KG1 (cell line): ENCODE data around the gene MPP7.
"Not testable (repeated sequence)": the region's sequence is repeated elsewhere in the genome, so short reads cannot be mapped to it uniquely, and the experiment has no call there.

ENCODE experiments used
- DNase-seq: peaks from one replicate; lab custom pipeline; 2025; lab: John Stamatoyannopoulos, UW

The MPP7 gene

DNA sequence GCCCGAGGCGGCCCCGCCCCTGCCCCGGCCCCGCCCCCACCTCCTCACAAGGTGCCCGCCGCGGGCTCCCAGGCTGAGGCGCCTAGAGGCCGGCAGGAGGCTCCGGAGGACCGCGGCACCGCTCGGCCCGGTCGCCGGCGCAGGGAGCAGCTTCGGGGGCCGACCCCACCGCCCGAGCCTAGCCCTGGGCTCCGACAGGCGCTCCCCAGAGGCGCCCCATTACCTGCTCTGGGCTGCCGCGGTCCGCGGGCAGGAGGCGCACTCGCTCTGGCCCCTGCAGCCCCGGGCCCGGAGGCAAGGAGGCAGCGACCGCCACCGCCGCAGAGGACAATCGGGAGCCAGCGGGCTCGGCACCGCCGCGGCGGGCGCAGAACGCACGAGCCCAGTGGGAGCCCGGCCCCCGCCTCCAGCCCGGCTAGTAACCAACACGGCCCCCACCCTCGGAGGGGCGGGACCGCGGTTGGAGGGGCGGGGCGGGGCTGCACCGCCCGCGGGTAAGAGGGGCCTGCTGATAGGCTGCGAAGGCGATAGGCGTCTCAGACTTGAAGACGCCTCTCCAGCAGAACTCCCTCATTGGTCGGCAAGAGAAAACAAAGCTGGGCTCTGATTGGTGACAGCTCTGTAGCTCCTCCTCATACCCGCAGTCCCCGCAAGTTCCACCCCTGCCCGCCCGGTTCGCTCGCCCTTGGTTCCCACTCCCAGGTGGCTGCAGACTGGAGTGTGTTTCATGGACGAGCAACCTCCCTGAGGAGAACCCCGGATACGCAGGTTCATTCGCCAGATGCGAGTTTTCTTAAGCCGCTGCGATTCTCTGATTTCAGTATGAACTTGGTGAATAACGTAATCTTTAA lies at the start of gene MPP7:
Gene MPP7, minus strand, starts transcription at position 427 of the 851 bp plus-strand sequence. CDS start 64,460 bp downstream, outside the sequence.
- peak; percentile 22 for DNase-seq

DNA sequence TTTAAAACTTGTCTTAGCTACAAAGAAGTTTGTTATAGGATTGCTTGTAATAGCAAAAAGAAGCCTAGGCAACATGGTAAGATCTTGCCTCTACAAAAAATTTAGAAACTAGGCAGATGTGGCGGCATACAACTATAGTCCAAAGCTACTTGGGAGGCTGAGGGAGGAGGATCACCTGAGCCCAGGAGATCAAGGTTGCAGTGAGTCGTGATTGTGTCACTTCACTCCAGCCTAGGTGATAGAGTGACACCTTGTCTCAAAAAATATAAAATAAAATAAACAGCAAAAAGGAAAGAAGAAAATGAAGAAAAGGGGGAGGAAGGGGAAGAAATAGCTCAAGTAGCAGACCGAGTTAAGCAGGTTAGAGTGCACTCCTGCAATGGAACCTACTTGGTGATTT lies 47.0 kb upstream of the MPP7 start:
- DNase-seq, result no peak

DNA sequence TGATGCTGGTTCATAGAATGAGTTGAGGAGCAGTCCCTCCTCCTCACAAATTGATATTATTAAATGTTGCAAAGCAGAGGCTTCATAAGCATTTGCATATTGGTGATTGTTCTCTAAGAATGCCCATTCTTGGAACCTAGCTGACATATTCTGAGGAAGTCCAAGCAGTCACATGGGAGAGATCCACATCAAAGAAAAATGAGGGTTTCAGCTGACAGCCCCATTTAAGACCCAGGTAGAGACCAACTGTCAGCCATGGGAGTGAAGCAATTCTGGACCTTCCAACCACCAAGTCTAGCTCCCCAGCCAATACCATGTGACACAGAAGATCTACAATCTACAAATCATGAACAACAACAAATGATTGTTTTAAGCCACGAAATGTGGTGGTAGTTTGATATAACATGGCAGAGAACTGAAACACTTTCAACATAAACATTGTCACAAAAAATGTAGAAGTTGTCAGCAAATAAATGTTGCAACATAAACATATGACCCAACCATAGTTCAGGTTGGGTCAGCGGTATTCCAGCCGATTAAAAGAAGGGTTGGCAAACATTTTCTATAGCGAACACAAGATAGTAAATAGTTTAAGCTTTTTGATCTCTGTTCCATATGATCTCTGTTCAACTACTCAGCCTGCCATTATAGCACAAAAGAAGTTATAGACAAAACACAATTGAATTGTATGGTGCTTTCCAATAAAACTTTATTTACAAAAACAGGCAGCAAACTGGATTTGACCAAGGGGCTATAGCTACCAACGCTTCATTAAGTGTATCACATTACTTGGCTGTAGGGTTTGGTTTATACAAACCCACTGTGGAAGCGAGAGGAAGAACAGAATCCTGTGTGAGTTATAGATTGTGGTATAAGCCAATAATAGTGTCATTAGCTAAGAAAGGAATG lies 41.4 kb upstream of the MPP7 start:
- no peak for DNase-seq

DNA sequence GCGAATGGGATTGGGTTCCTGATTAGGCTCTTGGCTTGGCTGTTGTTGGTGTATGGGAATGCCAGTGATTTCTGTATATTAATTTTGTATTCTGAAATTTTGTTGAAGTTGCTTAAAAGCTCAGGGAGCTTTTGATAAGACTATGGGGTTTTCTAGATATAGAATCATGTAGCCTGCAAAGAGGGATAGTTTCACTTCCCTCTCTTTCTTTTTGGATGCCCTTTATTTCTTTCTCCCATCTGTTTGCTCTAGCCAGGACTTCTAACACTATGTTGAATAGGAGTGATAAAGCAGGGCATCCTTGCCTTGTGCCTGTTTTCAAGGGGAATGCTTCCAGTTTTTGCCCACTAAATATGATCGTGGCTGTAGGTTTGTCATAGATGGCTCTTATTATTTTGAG lies 40.4 kb upstream of the MPP7 start:
- DNase-seq, result no peak

DNA sequence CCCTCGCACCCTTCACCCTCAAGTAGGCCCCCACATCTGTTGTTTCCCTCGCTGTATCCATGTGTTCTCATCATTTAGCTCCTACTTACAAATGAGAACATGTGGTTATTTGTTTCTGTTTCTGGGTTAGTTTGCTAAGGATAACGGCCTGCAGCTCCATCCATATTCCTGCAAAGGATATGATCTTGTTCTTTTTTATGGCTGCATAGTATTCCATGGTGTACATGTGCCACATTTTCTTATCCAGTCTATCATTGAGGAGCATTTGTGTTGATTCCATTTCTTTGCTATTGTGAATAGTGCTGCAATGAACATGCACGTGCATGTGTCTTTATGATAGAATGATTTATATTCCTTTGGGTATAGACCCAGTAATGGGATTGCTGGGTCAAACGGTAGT lies 38.8 kb upstream of the MPP7 start:
- DNase-seq, result not testable (repeated sequence)

DNA sequence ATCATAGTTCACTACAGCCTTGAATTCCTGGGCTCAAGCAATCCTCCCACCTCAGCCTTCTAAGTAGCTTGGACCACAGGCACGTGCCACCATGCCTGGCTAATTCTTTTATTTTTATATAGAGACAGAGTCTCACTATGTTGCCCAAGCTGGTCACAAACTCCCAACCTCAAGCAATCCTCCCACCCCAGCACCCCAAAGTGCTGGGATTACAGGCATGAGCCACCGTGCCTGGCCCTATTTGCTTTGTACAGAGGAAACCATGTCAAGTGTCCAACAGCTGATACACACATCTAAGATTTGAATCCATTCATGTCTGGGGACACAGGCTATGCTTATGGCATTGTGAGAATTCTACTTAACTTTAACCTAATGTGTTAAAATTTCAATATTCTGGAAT lies 29.9 kb upstream of the MPP7 start:
- DNase-seq, result no peak

DNA sequence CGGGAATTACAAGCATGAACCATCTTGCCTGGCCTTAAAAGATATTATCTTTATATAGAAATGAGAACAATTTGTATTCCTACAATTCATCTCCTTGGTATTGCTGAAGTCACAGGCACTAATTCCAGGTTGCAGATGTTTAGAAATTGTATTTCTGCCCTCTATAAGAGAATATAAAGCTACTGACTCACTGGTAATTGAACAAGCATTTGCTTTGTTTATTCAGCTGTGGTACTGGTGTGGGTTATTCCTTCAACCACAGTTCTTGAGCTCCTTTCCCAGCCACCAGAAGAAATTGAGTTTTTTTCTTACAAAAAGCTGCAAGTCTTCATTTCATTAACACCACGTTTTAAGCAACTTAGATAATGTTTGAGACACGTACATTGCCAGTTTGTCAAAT lies 29.0 kb upstream of the MPP7 start:
- no peak for DNase-seq

DNA sequence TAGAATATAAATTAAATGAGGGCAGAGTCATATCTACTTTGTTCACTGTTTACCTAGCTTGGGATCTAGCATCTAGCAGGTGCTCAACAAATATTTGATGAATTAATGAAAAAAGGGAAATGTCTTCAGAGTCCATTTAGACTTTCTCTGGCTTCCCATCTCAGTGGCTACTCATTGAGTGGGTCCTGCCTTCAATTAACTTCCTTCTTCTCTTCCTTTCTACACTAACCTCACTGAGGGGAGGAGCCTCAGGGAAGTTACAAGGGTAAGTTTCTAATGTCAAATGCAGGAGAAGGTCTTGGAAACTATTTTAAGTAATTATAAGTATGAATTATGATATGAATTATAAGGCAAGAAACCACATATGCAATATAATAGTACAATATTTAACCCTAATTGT lies 28.2 kb upstream of the MPP7 start:
- no peak for DNase-seq

DNA sequence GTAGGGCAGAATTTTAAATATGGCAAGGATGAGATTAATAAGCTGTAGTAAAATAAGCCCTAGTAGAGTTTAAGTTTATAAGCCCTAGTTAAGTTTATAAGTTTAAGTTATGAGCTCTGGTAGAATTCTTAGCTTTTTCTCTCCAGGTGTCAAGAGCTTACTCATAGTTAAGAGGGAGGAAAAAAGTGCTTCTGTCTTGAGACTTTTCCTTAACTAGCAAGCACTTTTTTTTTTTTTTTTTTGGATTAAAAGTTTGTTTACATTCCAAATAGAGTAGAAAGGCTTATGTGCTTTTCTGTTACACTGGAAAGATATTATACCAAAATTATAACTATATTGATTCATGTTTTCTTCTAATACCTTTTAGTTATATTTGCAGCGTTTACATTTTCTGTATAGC lies 25.5 kb upstream of the MPP7 start:
- DNase-seq, result no peak

DNA sequence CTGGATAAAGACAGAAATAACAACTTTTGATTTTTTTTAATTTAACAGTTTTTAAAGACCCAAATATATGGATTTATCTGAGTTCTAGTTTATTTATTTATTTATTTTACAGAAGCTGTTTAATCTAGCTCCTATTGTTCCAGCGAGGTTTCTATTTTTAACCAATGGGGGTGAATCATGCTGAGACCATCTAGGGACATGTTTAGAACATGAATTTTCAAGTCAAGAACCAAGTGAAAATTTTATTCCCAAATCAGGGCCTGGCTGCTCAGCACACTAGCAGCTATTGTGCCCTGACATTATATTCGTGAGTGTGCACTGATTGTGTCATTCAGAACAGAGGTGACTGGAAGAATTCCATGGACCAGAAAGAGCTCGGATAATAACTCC lies 24.6 kb upstream of the MPP7 start:
- DNase-seq, result no peak

DNA sequence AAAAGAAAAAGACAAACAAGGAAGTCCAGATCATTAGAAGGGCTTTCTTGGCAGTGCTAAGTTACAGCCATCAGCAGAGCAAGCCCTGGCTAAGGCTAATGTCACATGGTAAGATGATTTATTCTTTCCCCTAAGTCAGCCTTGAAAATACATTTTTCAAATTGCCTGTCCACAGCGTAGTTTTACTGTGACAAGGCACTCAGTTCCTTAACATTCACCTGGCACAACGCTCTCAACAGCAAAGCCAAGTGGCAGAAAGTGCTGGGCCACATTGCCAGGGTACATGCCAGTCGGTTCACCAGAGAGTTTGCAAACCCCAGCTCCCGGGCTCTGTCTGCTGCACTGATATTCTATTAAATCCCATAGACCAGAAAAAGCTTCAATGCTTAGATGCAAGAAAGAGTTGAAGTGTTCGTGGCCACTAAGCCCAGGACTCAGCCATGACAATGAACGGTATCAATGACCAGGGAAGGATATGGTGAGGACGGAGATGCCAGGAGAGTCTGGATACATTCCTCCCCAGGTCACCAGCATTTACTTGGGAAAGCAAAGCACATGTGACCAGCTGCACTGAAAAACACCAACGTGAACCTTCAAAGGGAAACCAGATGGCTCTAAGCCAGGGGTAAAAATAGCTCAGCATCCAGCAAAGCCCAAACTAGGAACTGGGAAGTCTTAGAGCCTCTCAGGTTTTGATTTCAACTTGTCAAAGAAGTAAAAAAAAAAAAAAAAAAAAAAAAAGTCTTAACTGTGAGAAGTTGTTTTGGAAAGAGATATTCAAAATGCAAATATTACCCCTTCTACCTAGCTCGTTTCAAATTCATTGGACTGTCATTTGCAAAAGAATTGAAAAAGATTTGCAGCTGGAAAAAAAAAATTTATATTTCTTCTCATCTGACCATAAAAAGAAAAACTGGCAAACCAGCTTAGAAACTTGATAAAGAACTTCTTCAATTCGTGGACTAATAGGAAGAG lies 23.9 kb upstream of the MPP7 start:
- DNase-seq, result no peak

DNA sequence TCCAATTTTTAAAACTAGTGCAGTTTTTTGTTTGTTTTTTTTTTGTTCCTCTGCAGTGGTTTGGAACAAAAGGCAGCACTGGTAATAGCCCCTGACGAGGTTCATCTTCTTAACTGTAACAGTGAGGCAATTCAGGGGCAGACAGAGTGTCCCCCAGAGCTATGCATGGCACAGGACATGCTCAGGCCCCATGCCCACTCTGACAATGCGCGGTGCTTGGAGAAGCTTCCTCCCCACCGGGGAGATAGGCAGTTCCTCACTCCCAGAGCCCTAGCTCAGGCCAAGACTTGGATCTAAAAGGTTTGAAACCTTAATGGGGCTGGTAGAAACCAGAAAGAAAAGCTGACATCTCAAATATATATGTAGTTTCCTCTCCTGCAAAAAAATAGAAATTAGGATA lies 17.9 kb upstream of the MPP7 start:
- no peak for DNase-seq

DNA sequence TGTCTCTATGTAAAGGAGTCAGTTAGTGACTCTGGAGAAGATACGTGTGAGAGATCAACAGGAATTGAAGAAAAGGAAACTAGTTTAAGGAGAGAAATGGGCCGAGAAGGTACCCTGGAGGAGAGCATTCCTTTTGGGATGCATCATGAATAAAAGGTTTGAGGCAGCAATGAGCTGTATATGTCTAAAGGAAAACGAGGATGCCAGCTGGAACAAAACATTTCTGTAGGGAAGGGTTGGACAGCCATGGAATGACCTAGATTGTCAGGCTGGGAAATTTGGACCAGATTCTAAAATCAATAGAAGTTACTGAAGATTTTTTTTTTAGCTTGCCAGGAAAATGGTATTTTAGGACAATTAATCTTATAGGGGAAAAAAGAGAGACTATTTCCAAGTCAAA lies 17.2 kb upstream of the MPP7 start:
- no peak for DNase-seq

DNA sequence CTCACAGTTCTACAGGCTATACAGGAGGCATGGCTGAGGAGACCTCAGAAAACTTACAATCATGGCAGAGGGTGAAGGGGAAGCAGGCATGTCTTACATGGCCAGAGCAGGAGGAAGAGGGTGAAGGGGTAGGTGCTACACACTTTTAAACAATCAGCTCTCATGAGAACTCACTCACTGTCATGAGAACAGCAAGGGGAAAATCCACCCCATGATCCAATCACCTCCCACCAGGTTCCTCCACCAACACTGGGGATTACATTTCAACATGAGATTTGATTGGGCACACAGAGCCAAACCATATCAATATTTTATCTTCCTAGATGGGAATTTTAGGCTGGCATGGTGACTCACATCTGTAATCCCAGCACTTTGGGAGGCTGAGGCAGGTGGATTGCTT lies 16.2 kb upstream of the MPP7 start:
- not testable (repeated sequence) for DNase-seq

DNA sequence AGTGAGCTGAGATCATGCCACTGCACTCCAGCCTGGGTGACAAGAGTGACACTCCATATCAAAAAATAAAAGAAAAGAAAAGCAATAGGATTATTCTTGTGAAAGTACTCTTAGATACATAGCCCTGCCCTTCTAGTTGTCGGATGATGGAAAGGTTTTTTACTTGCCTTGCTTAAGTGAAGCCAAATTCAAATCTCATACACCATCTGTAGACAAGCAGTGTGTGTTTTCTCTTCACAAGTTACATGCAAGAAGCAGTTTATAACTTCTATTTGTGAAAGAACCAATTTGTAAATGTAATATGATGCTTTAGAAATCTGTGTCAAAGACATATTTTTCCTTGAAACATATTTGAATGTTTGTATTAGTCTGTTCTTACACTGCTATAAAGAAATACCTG lies 15.8 kb upstream of the MPP7 start:
- DNase-seq, result no peak

DNA sequence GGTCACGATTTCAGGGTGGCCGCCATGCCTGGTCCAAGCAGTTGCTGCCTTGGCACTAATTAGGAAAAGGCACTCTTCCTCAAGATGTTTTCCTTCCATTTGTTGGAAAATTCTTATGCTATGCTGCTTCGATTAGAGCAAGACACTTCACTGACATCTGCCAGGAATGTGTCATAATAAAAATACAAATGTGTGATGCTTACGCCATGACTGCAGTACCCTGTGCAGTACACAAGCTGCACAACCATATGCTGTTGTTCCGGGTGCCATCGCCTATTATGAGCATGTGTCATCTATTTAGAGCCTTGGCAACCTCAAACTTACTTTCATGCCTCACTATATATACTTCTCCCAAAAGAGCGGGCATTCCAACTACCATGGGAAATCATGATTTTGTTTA lies 14.9 kb upstream of the MPP7 start:
- no peak for DNase-seq

DNA sequence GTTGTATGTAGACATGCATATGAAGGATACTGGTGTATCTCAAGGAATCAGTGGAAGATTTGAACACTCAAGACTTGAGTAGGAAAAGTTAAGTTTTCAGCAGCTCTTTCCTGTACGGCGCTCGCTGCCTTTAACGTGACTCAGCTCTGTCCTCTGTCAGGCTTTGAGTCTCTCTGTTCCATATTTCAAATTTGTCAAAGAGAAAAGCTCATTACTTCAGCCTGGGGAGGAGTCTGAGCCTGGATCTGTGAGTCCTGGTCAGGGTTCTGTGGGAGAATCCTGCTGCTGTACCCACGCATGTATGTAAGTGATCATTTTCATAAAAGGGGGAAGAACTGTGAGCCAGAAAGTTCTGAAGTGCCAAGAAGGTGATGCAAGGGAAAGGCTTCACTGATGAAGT lies 13.8 kb upstream of the MPP7 start:
- DNase-seq, result no peak

DNA sequence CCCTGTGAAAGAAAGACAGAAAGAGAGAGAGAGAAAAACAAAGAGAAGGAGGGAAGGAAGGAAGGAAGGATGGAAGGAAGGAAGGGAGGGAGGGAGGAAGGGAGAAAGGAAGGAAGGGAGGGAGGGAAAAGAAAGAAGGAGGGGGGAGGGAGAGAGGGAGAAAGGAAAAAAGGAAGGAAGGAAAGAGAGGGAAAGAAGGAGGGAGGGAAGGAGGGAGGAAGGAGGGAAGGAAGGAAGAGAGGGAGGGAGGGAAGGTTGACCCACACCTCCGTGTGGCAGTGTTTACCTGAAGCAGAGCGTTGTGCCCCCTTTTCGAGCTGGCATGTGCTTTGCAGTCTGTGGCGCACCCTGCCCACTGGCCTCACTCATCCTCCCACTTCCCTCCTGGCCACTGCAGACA lies 12.3 kb upstream of the MPP7 start:
- no peak for DNase-seq

DNA sequence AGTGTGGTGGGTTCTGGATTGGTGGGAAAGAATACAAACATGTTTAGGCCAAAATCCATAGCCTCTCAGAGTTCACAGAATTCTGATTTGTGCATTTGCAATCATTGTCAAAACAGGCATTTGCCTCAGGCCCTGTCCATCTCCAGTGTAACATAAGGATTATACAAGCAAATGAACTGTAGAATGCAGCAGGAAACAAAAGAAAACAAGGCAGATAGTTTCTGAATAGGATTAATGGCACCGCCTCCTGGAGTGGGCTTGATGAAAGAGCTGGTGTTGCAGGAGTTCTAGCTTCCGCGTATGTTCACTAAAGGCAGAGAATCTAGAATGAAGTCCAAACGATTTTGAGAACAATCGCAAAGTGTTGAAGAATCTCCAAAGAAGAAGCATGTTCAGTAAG lies 11.3 kb upstream of the MPP7 start:
- no peak for DNase-seq

DNA sequence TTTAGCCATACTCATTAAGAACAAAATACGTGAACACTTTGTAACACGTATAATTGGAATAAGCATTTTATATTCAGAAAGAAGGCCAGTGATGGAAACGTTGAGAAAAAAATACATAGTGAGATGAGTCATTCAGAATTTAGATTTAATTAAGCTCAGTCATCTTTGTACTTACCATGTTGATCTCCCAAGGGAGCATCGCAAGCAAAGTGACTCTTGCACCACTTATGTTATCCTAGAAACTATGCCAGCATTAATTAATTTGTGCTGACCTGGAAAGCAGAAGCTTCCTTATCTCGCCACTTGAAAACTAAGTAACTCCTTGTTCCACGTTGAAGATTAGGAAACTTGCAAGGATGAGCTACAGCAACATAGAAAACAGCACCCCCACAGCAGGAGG lies 9.7 kb upstream of the MPP7 start:
- no peak for DNase-seq

DNA sequence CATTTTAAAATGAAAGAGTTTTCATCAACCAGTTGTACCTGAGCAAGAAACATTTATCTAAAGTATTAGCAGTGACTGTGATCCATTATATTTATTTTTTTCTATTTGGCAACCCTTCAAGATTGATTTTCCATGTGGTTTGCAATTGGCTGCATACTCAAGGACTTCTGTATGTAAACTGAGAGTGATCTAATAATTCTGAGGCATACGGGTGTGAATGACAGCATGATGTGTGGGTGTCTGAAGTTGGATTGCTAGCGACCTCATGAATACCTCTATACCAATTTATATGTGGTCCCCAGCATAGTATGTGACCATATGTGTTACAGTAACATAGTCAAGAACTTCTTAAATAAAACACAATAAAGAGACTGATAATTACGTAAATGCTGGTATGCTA lies 8.2 kb upstream of the MPP7 start:
- DNase-seq, result no peak

DNA sequence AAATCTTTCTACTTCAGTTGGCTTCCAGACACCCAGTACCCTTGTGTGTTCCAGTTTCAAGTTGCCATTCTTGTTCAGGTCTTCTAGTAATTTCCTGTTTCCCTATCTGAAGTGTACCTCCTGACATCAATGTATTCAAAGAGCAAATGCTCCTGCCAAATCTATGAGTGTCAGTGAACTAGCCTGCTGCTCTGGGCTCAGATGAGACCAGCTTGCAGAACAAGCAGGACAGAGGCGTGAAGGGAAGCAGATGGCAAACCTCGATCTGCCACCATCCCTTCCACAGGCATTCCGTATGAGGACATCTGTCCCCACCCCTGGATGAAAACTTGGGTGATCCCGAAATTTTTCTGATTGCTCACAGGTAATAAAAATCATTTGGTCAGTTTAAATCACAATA lies 4.4 kb upstream of the MPP7 start:
- DNase-seq, result no peak
